Adrenal gland (tissue), 12 donors: ENCODE results near the gene ELMO3. TPM values are rescaled to one million over a fixed set of nuclear protein-coding genes. Genes with fewer than 3 reads are reported as not detected.

Experiments used
- DNase-seq, 7 donors: peaks; one replicate each; pipeline ENCODE4 v3.0.0-alpha.2; 2019 to 2020
- H3K27ac ChIP-seq, 5 donors: fragments of 200-600 bp; sonication (generic) in 4 of 5; 1 replicate in 3 of 5; 2 replicates in 2 of 5; pipeline versions ENCODE4 v1.5.1 to v1.8.0; 2016 to 2020; ENCODE audit warnings: mild to moderate bottlenecking in 1 of 5
- H3K27me3 ChIP-seq: fragments of 200-600 bp; 2 replicates; pipeline ENCODE4 v1.8.0; 2021
- H3K36me3 ChIP-seq, 2 donors: fragments of 200-600 bp; replicated peaks in 1 of 2; 1 replicate in 1 of 2; 2 replicates in 1 of 2; pipeline versions ENCODE4 v1.5.1 to v1.8.0; 2018 to 2022
- H3K4me1 ChIP-seq, 2 donors: fragments of 200-600 bp; replicated peaks in 1 of 2; 1 replicate in 1 of 2; 2 replicates in 1 of 2; pipeline versions ENCODE4 v1.5.1 to v1.8.0; 2018 to 2021
- H3K4me3 ChIP-seq, 4 donors: fragments of 200-600 bp; sonication (generic) in 3 of 4; one replicate each; pipeline ENCODE4 v1.5.1; 2016 to 2018
- H3K9me3 ChIP-seq, 3 donors: fragments of 200-600 bp; sonication (generic) in 1 of 3; replicated peaks in 1 of 3; 1 replicate in 2 of 3; 2 replicates in 1 of 3; pipeline versions ENCODE4 v1.5.1 to v1.8.0; 2016 to 2021
- POLR2A ChIP-seq, 2 donors: fragments of 450-650 bp; IDR thresholded peaks; one replicate each; pipeline ENCODE4 v1.6.1; 2017; ENCODE audit warnings: antibody characterized with exemption in 2 of 2, mild to moderate bottlenecking in 2 of 2, moderate library complexity in 1 of 2
- WGBS, 4 donors: extraction: QIAGEN DNeasy Blood & Tissue Kit in 2 of 4; methylation state at CpG; one replicate each; pipeline versions ENCODE4 v1.1.5 to v1.1.7; 2013 to 2017; 5-methylcytosine and 5-hydroxymethylcytosine counted together
- intact Hi-C, 2 donors: fragments of 100-400 bp; cut with DNase I; formaldehyde crosslinking; loops; one replicate each; pipeline versions ENCODE4 v1.14.1 to v1.15.0; 2022 to 2023
- polyA plus RNA-seq, 3 donors: library from polyadenylated mRNA; stranded (reverse); fragments of 200-250 nt in 2 of 3; fragments of 350-450 nt in 1 of 3; fragmentation: Illumina TruSeq in 1 of 3; extraction: RNeasy Lipid Tissue Mini Kit (QIAGEN cat#74804) in 1 of 3; gene quantifications; one replicate each; pipeline ENCODE4 v1.2.3, GENCODE V29; 2013 to 2014
- total RNA-seq, 9 donors: library from RNA; depleted of rRNA in 4 of 9; stranded (reverse); fragments of >200 nt in 4 of 9; fragments of 120-200 nt in 1 of 9; fragmentation: NEBNext Ultra II Directional in 1 of 9; extraction: Animal tissue kit (Norgen Biotek cat#: 25700) in 1 of 9; gene quantifications; one replicate each; pipeline versions ENCODE4 v1.1.0 to v1.2.4, GENCODE V29; 2013 to 2023
- TF ChIP-seq, protein P1 (sequence below), 6 experiments: fragments of 450-650 bp in 4 of 6; fragments of 200-600 bp in 2 of 6; sonication (generic) in 1 of 6; IDR thresholded peaks; 1 replicate in 5 of 6; 2 replicates in 1 of 6; pipeline versions ENCODE4 v1.5.1 to v1.8.0; 2016 to 2021; ENCODE audit warnings: antibody characterized with exemption in 6 of 6, mild to moderate bottlenecking in 2 of 6, moderate library complexity in 1 of 6
- donor health status: healthy with polysubstance abuse.
- donor health status: Bipolar disorder and iron deficiency.
- donor health status: DM: yes; HTN: yes; CAD: no.
- donor health status: DM: no; HTN: no; CAD: no.
- donor health status: DM: no; HTN: no; CAD: no.
- donor health status: DM: yes; HTN: yes; CAD: no.

ELMO3 gene
- total and polyA plus RNA-seq, 12 donors: 0.18 to 7.0 (median 1.8) TPM

DNA sequence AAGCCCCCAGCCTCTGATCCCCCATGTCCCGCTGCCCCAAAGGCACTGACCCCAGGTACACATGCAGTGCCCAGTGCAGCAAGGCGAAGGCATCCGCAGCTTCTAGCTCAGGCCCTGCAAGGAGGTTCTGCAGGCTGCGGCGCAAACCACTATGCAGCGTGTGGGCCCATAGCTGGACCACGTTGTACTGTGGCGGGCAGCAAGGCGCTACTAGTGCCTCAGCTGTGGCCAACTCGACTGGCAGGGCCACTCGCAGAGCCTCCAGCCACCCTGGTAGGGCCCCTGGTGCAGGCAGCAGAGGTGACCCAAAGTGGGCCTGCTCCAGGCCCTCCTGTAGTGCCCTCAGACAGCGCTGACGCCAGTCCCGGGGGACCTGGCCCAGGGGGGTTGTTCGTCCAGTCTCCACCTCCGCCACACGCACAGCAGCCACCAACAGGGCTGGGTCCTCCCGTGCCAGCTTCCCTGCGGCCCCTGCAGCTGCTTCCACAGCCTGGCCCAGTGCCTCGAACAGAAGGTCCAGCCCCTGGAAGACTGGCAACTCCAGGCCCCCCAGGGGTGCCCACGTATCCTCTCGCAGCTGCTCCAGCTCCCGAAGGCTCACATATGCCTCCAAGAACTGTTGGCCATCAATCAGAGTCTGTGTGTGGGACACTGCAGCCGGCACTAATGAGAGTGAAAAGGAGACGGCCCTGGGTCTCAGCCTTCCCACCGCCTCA is 11.6 kb upstream of the ELMO3 start:
- WGBS, 4 donors: 87 to 91% (median 88%) methylated on average over 9 to 26 of the region's 26 CpGs
- H3K27ac ChIP-seq: no peak overlapping the region
- no peak overlapping the region for H3K4me3 ChIP-seq
- DNase-seq: no peak
- no peaks in the 10 kb centered on the region for H3K9me3 ChIP-seq
- H3K36me3 ChIP-seq: no peaks in the 10 kb centered on the region
- H3K27me3 ChIP-seq: no peaks in the 10 kb centered on the region
- TF ChIP-seq POLR2A (IDR thresholded peaks at IDR 0.05): no peak
- TF ChIP-seq, protein P1, sequence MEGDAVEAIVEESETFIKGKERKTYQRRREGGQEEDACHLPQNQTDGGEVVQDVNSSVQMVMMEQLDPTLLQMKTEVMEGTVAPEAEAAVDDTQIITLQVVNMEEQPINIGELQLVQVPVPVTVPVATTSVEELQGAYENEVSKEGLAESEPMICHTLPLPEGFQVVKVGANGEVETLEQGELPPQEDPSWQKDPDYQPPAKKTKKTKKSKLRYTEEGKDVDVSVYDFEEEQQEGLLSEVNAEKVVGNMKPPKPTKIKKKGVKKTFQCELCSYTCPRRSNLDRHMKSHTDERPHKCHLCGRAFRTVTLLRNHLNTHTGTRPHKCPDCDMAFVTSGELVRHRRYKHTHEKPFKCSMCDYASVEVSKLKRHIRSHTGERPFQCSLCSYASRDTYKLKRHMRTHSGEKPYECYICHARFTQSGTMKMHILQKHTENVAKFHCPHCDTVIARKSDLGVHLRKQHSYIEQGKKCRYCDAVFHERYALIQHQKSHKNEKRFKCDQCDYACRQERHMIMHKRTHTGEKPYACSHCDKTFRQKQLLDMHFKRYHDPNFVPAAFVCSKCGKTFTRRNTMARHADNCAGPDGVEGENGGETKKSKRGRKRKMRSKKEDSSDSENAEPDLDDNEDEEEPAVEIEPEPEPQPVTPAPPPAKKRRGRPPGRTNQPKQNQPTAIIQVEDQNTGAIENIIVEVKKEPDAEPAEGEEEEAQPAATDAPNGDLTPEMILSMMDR (IDR thresholded peaks at IDR 0.05): no peak
- intact Hi-C loops: no loop called here
- peaks cover 19 to 40% of the 10 kb centered on the region in 2 donors for H3K4me1 ChIP-seq

DNA sequence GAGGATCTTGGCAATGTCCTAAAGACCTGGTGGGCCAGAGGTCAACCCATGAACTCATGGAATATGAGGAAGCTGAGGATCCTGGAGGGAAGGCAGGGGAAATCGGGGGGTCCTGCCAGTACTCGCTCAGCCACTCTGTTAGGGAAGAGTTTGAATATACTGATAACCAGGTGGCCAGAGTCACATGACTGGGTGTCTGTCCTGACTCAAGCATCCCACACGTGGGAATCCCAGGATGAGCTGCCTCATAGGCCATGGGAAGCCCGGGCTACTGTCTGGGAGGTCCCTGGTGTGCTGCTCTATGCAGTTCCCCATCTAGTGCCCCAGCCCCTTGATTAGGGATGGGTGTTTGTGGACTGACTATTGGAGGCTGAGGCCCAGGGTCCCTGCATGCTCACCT is 10.6 kb upstream of the ELMO3 start:
- H3K36me3 ChIP-seq: no peaks in the 10 kb centered on the region
- TF ChIP-seq, protein P1 (IDR thresholded peaks at IDR 0.05): no peak
- TF ChIP-seq POLR2A (IDR thresholded peaks at IDR 0.05): no peak
- no peaks in the 10 kb centered on the region for H3K27me3 ChIP-seq
- DNase-seq: no peak
- peaks cover 23 to 40% of the 10 kb centered on the region in 2 donors for H3K4me1 ChIP-seq
- no peak overlapping the region for H3K4me3 ChIP-seq
- H3K27ac ChIP-seq: no peak overlapping the region
- intact Hi-C loops: no loop called here
- 71 to 84% (median 80%) methylated on average over 4 of the region's 4 CpGs for WGBS, 4 donors
- no peaks in the 10 kb centered on the region for H3K9me3 ChIP-seq

DNA sequence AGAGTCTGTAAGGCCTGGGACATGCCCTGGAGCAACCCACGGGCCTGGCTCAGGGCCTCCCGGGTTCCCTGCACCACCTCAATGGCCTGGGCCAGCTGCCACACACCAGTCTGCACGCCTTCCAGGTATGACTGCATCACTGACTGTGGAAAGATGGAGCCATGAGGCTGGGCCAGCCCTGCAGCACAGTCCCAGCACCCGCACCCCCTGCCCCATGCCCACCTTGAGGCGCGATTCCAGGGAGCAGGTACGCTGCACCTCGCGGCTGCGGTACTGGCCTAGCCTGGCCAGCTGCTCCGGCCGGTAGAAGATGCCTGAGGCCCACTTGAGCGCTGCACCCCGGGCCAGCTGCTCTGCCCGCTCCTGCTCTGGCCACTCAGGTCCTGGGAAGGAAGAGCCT is 10.1 kb upstream of the ELMO3 start:
- H3K4me3 ChIP-seq: no peak overlapping the region
- peaks cover 25 to 44% of the 10 kb centered on the region in 2 donors for H3K4me1 ChIP-seq
- intact Hi-C loops: no loop called here

DNA sequence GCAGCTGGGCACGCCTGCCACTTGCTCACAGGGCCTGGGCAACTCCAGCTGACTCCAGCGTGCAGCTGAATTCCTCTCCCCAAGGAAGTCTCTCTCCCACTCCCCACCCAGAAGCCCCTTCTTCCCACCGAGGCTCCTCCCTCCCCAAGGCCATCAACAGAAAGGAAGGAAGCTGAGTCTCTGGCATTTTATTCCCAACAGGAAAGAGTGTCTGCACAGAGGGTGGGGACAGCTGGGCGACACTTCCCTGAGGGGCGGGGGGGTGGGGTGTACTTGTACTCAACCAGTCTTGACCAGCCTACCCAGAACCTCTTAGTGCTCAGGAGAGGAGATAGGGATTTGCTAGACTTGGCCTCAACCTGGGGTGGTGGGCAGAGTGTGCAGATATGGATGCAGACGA is 8.9 kb upstream of the ELMO3 start, which contains the start of gene EXOC3L1:
TSS of gene EXOC3L1 (minus strand) at position 96 of the 400 bp plus-strand sequence. CDS start 460 bp downstream, outside the sequence.
- Histone ChIP-seq H3K9me3 (no peaks in the 10 kb centered on the region), H3K36me3 (peaks cover 0 to 17% of the 10 kb centered on the region in 2 donors), H3K27ac (peak within 1 kb of the TSS in 1 of 5 donors; percentile 57), H3K4me1 (peaks cover 16 to 37% of the 10 kb centered on the region in 2 donors), H3K4me3 (peak within 1 kb of the TSS in 1 of 4 donors; percentile 19), H3K27me3 (no peaks in the 10 kb centered on the region)
- DNase-seq: no peak
- intact Hi-C loops: no loop called here
- WGBS, 4 donors: 21 to 75% (median 35%) methylated on average over 1 to 6 of the region's 6 CpGs
- no peak for TF ChIP-seq POLR2A (IDR thresholded peaks at IDR 0.05)
- TF ChIP-seq, protein P1 (IDR thresholded peaks at IDR 0.05): no peak

More for the DNA sequence above, 10.1 kb upstream of the ELMO3 start:
- TF ChIP-seq, protein P1 (IDR thresholded peaks at IDR 0.05): no peak
- TF ChIP-seq POLR2A (IDR thresholded peaks at IDR 0.05): no peak
- WGBS, 4 donors: 60 to 96% (median 92%) methylated on average over 1 to 15 of the region's 15 CpGs
- Histone ChIP-seq H3K27me3 (no peaks in the 10 kb centered on the region), H3K36me3 (peaks cover 0 to 4% of the 10 kb centered on the region in 2 donors), H3K9me3 (no peaks in the 10 kb centered on the region), H3K27ac (no peak overlapping the region)
- no peak for DNase-seq
